Stimulated activated CD8-positive, alpha-beta memory T cell treated with anti-CD3 and anti-CD28 coated beads, Interleukin-12 subunit alpha, Interleukin-12 subunit beta, amount 100 ng/mL, for 4 hours (primary cell): ENCODE data around the gene ADGRG3.
"Not testable (repeated sequence)": the region's sequence is repeated elsewhere in the genome, so short reads cannot be mapped to it uniquely, and the experiment has no call there.

Experiments
- DNase-seq: peaks from one replicate; pipeline ENCODE4 v3.0.0-alpha.2; 2020; ENCODE audit warnings: low read depth

ADGRG3 gene

DNA sequence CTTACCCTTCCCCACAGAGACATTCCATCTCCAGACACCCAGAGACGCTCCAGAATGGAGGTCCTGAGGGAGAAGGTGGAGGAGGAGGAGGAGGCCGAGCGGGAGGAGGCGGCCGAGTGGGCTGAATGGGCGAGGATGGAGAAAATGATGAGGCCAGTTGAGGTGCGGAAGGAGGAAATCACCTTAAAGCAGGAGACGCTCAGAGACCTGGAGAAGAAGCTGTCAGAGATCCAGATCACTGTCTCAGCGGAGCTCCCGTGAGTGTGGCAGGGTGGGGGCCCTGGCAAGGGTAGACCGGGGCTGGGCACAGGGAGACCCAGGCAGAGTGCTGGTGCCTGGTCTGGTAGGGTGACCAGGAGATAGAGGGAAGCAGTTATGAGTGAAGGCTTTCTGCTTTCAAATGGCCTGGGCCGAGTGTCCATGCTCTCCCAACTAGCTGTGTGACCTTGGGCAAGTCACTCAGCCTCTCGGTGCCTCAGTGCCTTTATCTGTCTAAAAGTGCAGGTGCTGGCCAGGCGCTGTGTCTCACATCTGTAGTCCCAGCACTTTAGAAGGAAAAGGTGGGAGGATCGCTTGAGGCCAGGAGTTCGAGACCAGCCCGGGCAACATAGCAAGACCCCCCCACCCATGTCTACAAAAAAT lies 29.9 kb downstream of the ADGRG3 start:
- DNase-seq = no peak

DNA sequence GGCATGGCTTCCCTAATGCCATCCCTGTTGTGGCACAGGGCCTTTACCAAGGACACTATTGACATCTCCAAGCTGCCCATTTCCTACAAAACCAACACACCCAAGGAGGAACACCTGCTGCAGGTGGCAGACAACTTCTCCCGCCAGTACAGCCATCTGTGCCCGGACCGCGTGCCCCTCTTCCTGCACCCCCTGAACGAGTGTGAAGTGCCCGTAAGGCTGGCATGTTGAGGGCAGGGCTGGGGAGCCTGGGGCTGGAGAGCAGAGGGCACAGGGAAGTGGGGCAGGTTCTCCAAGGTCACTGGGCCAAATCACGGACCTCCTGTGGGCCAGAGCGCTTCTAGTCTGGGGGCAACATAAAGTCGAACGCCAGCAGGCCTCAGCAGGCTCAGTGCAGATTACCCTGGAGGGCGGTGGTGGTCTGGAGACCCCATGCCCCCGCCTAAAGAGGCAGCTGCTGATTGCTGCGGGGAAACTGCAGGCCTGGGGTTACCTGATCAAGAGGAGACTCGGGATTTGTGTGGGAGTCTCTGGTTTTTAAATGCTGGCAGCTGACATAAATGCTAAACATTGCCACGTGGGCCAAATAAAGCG lies 30.8 kb downstream of the ADGRG3 start:
- DNase-seq = no peak

DNA sequence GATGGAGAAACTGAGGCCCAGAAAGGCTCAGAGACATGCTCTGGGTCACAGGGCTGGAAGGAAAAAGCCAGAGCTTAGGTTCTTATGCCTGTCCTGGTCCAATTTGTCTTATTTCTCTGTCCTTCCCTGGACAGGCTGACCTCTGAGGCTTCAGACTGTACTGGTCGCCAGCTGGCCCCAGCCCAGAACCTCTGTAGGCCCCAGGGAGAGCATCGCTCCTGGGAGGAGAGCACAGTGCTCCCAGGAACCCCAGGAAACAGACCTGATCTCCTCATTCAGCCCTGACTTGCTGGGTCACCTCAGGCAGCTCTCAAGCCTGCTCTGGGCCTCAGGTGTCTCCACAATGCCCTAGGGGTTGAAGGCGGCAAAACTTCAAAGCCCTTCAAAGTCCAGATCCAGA lies 31.4 kb downstream of the ADGRG3 start:
- no peak for DNase-seq

DNA sequence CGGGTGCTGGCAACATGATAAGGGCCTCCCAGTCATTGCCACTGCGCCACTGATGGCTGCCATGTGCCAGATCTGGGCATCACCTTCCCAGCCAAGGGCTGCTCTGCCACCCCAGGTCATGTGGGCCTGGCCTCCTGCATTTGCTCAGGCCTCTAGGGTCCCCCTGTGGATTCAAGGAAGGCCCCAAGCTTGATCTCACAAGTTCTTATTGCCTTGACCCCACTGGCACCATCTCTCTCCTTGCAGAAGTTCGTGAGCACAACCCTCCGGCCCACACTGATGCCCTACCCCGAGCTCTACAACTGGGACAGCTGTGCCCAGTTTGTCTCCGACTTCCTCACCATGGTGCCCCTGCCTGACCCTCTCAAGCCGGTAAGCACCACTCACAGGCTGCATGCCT lies 31.8 kb downstream of the ADGRG3 start:
- no peak for DNase-seq

DNA sequence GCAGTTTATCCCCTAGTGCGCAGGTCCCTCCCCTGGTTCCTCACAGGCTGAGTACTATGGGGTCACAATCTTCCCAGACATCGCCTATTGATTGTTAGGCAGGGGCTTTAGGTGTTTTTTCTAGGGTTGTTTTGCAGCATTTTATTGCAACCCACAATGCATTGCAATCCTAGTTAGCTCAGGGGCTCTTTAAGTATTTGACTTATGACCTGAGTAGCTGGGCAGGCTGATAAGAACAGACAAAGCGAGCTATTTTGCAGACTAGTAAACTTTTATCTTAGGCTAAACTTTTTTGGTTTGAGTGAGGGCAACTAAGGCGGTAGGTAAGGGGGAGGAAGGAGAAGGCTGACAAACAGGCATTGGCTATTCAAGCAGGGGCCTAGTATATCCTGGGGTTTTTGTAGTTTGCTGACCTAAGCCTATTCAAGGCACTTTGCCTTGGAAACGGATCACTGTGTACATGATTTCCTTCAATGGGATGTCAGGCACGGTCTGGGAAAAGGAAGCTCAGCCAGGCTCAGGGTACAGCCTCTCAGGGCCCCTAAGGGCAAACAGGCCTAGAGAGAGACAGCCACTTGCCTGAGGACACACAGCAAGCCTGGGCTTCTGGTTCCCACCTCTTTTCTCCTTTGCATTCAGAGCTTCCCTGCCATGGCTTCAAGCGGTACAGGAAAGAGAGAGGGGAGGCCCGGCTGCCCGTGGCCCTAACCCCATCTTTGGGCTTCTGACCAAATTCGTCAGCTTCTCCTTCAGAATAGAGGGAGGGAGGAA lies 32.9 kb downstream of the ADGRG3 start:
- DNase-seq = no peak

DNA sequence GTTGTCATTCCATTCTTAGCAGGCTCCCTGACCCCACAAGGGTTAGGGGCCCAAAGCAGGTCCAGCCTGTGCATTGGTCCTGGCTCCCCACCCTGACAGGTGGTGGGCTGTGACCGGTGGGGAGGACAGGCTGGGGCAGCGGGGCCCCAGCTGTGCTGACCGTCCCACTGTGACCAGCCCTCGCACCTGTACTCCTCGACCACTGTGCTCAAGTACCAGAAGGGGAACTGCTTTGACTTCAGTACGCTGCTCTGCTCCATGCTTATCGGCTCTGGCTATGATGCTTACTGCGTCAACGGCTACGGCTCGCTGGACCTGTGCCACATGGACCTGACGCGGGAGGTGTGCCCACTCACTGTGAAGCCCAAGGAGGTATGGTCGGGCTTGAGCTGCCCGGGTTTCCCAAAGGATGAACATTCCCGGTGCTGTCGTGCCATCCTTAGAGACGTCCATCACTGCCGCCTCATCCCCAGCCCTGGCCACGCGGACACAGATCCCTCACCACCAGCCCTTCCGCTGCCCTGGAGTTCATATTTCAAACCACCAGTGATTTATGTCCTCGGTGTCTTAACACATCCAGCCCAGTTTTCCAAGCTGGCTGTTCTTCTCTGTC lies 33.8 kb downstream of the ADGRG3 start:
- no peak for DNase-seq

DNA sequence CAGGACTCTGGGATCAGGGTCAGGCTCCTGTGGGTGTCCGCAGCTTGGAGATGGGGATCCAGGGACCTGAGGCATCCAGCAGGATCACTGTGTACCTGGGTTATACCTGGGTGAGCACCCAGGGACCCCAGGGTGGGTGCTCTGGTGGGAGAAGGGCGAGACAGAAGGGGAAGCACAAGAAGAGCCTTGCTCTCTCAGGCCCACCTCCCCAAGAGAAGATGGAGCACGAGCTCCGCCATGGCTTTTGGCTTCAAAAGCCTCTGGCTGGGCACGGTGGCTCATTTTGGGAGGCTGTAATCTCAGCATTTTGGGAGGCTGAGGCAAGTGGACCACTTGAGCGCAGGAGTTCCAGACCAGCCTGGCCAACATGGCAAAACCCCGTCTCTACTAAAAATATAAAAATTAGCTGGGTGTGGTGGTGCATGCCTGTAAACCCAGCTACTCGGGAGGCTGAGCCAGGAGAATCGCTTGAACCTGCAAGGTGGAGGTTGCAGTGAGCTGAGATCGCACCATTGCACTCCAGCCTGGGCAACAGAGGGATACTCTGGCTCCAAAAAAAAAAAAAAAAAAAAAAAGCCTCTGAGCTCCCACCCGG lies 35.4 kb downstream of the ADGRG3 start:
- no peak for DNase-seq

DNA sequence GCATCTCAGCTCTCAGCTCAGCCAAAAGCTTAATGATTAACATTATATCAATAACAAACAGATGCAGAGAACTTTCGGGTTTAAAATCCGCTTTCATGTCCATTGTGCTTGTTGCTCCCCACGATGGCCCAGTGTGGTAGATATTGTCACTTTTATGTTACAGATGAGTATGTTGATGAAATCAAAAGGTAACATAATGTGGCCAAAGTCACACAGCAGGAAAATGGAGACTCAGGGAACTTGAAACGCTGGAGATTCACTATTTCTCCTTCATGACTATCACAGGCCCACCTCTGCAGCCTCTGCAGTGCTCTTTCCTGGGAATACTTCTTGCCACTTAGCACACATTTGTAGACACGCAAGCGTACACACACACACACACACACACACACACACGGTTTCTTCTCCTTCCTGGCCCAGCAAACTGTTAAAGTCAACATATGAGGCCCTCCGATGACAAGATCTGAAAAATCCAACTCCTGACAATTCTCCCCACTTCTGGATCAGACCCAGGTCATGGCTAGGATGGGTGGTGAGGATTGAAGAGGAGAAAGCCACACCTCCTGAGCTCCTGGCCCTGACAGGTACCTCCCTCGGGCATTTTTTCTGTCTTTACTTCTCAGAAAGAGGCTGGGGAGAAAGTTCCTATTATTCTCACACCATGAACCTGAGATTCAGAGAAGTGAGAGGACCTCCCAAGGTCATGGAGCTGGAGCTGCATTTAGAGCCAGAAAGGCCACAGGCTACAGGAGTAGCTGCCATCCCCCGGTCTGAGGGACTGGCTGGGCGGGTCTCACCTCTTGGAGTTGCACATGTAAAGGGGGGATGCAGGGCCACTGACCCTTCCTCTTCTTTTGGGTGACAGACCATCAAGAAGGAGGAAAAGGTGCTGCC lies 36.2 kb downstream of the ADGRG3 start:
- DNase-seq = no peak

DNA sequence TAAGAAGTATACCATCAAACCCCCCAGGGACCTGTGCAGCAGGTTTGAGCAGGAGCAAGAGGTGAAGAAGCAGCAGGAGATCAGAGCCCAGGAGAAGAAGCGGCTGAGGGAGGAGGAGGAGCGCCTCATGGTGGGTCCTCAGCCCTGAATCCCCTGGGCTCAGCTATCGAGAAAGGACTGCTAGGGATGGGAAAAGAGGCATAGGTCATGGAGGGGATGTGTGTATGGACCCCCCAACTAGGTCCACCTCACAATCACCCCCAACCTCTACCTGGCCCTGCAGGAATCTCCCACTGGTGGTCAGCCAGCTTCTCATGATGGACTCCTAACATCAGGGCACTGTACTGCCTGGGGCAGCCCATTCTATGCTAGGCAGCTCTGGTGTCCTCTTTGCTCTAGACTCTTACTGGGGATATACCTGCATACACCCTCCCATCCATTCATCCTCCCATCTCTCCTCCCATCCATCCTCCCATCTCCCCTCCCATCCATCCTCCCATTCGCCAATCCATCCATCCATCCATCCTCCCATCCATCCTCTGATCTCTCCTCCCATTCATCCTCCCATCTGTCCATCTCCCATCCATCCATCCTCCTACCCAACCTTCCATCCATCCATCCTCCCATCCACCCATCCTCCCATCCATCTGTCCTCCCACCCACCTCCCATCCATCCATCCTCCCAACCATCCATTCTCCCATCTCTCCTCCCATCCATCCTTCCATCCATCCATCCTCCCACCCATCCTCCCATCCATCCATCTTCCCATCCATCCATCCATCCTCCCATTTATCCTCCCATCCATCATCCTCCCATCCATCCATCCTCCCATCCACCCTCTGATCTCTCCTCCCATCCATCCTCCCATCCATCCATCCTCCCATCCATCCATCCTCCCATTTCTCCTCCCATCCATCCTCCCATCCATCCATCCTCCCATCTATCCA lies 37.1 kb downstream of the ADGRG3 start:
- no peak for DNase-seq

DNA sequence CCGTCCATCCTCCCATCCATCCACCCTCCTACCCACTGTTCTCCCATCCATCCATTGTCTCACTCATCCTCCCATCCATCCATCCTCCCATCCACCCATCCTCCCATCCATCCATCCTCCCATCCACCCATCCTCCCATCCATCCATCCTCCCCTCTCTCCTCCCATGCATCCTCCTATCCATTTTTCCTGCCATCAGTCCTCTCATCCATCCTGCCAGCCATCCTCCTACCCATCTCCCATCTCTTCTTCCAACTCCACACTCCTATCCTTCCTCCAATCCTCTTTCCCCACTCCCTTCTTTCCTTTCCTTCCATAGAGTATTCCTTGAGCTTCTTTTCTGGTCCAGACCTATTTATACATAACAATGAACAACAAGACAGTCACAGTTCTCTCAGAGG lies 38.6 kb downstream of the ADGRG3 start:
- DNase-seq = no peak

DNA sequence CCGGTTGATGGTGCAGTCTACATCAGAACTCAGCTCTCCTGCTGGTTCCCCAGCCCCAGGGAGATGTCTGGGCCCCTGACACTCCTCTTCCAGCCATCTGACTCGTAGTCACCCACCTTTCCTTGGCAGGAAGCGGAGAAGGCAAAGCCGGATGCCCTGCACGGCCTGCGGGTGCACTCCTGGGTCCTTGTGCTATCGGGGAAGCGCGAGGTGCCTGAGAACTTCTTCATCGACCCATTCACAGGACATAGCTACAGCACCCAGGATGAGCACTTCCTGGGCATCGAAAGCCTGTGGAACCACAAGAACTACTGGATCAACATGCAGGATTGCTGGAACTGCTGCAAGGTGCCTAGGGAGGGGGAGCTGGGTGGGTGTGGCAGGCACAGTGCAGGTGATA lies 39.2 kb downstream of the ADGRG3 start:
- no peak for DNase-seq

DNA sequence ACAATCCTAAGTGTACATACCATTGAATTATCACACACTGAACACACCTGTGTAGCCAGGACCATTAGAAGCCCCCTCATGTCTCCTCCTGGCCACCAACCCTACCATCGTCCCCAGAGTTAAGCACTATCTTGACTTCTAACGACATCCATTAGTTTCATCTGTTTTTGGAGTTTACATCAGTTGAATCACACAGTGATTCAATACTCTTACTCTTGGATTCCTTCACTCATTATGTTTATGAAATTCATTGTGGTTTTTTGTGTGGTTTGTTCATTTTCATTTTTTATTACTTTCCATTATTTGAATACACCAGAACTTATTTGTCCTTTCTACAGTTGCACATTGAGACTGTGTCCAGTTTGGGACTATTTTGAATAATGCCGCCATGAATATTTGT lies 40.1 kb downstream of the ADGRG3 start:
- no peak for DNase-seq

DNA sequence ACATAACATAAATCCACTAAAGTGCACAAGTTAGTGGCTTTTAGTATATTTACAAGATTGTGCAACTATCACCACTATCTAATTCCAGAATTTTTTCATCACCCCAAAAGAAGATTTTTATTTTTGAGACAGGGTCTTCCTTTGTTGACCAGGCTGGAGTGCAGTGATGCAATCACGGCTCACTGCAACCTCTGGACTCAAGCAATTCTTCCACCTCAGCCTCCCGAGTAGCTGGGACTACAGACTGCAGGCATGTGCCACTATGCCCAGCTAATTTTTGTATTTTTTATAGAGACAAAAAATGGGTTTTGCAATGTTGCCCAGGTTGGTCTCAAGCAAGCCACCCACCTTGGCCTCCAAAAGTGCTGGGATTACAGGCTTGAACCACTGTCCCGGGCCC lies 41.6 kb downstream of the ADGRG3 start:
- DNase-seq = no peak

DNA sequence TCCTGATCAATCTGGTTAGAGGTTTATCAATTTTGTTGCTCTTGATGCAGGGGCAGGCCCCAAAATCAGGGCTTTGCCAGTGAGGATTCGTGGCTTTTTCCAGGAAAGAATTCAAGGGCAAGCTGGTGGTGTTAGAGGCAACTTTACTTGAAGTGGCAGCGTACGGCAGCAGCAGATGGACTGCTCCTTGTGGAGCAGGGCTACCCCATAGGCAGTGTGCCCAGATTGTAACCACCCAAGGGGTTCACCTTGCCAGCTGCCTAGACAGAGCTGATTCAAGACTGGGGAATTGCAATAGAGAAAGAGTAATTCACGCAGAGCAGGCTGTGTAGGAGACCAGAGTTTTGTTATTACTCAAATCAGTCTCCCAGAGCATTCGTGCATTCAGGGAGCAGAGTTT lies 43.2 kb downstream of the ADGRG3 start:
- no peak for DNase-seq

DNA sequence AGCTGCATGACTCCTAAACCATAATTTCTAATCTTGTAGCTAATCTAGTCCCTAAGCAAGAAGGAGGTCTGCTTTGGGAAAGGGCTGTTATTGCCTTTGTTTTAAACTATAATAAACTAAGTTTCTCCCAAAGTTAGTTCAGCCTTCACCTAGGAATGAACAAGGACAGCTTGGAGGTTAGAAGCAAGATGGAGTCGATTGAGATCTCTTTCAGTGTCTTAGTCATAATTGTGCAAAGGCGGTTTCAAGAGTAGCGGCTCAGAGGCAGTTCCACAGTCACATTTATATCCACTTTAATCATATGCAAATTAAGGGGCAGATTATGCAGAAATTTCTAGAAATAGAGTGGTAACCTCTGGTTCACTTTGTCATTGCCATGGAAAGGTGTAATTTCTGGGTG lies 43.9 kb downstream of the ADGRG3 start:
- DNase-seq = no peak

DNA sequence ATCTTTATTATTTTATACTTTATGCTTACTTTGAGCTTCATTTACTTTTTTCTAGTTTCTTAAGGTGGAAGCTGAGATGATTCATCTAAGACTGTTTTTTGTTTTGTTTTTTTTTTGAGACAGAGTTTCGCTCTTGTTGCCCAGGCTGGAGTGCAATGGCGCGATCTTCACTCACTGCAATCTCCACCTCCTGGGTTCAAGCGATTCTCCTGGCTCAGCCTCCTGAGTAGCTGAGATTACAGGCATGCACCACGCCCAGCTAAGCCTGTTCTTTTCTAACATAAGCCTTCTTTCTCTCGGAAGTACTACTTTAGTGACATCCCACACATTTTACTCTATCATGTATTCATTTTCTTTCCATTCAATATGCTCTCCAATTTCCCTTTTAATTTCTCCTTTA lies 44.5 kb downstream of the ADGRG3 start:
- DNase-seq = not testable (repeated sequence)

DNA sequence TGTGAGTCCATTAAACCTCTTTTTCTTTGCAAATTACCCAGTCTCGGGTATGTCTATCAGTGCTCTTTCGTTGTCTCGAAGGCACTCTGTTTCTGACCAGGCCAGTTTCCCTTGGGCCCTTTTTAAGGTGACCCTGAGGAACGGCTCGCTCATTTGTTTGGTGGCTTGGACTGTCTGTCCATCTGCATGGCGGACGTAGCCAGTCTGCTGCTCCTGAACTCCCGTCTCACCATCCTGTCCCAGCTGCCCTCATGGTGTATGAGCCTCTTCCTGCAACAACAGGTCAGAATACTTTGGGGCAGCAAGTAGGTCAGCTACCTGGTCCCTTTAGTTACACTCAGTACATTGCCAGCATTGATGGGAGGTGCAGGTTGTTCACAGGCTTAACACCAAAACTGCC lies 45.5 kb downstream of the ADGRG3 start:
- no peak for DNase-seq

DNA sequence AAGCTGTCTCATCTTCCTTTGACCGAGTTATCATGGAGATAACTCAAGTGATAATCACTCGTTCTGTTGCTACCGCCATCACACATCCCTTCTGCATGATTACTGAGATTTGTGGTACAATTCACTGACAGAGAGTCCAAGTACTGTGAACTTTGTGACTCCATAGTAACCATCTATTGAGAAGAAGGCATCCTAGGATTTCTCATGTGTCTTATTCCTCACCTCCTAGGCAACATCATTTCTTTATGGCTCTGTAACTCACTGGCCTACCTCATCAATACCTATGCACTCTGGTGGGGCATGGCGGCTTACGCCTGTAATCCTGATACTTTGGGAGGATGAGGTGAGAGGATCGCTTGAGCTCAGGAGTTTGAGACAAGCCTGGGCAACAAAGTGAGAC lies 45.9 kb downstream of the ADGRG3 start:
- DNase-seq = no peak

DNA sequence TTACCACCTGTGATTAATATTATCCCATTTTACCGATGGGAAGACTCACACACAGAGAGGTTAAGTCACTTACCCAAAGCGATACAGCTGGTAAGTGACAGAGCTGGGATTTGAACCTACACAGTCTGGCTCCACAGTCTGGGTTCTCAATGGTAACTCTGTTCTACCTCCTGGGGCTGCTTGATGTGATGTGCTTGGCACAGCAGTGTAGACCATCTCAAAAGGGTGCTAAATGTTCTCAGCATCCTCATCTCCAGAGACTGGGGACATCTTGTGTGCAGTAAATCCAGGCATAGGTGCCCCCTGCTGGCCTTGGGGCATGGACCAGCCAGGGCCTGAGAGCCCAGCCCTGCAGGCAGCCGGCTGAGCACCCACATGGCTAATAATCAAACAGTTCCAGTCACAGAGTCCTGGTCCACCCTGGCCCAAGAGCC lies 52.1 kb downstream of the ADGRG3 start:
- DNase-seq = no peak
